Skeletal muscle satellite cell (primary cell): ENCODE results near the gene SLC4A4.

Experiments
- H3K27me3 ChIP-seq: 2 replicates; pipeline ENCODE4 v1.7.0; 2013; ENCODE audit warnings: low read length; ENCODE audit not compliant: control insufficient read depth, insufficient read depth
- H3K36me3 ChIP-seq: 2 replicates; pipeline ENCODE4 v1.7.0; 2013; ENCODE audit warnings: mild to moderate bottlenecking, control low read depth, low read length; ENCODE audit not compliant: insufficient read depth
- H3K4me1 ChIP-seq: 2 replicates; pipeline ENCODE4 v1.7.0; 2013; ENCODE audit warnings: low read length; ENCODE audit not compliant: control insufficient read depth, insufficient read depth
- H3K4me2 ChIP-seq: 2 replicates; pipeline ENCODE4 v1.7.0; 2013; ENCODE audit warnings: mild to moderate bottlenecking, low read length
- H3K4me3 ChIP-seq: 2 replicates; pipeline ENCODE4 v1.7.0; 2013; ENCODE audit warnings: low read length
- H3K9ac ChIP-seq: 2 replicates; pipeline ENCODE4 v1.7.0; 2013; ENCODE audit warnings: mild to moderate bottlenecking, low read depth, low read length, moderate library complexity
- H3K9me3 ChIP-seq: replicated peaks from 2 replicates; pipeline ENCODE4 v1.7.0; 2013; ENCODE audit warnings: mild to moderate bottlenecking, control low read depth, low read length

Gene SLC4A4

DNA sequence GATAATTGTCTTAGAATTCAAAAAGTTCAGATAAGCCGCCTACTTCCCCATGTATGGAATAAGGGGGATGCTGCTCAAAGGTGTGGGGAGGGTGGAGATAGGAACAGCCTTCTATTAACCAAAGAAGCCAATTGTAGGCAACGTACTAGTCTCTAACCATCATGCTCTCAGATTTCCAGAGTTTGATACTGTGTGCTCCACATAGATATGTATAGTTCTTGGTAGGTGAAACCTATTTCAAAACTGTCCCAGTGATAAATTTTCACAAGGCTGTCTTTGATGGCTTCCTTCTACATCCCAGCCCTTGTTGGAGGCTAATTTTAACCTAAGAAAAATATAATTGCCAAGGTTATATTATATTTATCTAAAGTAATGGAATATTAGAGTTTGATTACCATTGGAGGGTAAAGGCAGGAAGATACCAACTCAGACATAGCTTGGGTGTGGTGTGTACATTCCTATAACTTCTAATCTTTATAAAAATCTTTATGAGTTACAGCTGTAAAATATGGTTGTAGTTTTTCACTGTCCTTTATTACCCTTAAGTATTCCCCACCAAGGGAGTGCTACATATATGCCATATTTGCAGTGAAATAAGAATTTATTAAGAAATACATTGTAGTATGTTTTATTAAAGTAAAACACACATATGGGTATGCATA, 87.7 kb downstream of the SLC4A4 start:
- Histone ChIP-seq H3K9ac (no peak overlapping the region), H3K36me3 (no peaks in the 10 kb centered on the region), H3K9me3 (no peaks in the 10 kb centered on the region), H3K4me1 (no peaks in the 10 kb centered on the region), H3K27me3 (no peaks in the 10 kb centered on the region), H3K4me2 (no peak overlapping the region), H3K4me3 (no peak overlapping the region)

DNA sequence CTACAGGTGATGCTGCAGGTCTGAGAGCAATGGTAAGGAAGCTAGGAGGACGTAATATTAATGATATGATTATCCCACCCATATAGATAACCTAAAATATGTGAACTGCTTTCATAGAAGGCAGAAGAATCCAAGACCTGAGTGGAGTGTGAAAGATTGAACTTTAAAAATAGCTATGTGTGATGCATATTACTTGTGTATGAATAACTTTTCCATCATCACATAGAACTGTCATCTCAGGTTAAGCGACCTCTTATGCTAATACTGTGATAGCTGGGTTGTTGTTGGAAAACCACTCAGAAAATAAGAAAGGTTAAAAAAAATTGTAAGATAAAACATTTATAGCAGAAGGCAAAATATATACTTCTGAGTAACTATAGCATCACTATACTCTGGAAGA, 90.3 kb downstream of the SLC4A4 start:
- Histone ChIP-seq H3K4me2 (no peak overlapping the region), H3K9ac (no peak overlapping the region), H3K36me3 (no peaks in the 10 kb centered on the region), H3K9me3 (no peaks in the 10 kb centered on the region), H3K27me3 (no peaks in the 10 kb centered on the region), H3K4me1 (no peaks in the 10 kb centered on the region), H3K4me3 (no peak overlapping the region)

DNA sequence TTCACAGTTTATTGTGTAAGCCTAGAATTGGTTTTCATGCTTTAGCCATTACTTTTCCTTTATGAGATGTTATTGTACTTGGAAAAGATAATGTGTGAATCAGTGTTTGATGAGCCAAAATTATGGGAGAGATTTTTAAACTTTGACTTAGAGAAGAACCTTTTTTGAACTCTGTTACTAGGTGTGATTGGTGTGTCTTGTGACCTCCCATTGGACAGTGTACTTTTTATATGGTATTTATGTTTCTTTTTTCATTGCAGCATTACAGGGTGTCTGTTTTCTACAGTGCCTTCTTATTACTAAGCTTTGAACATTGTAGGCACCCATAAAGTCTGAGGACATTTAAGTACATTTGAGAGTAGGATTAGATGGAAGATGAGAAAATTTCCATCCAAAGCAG, 91.1 kb downstream of the SLC4A4 start:
- H3K9ac ChIP-seq, result no peak overlapping the region
- H3K4me1 ChIP-seq, result no peaks in the 10 kb centered on the region
- no peaks in the 10 kb centered on the region for H3K9me3 ChIP-seq
- H3K4me3 ChIP-seq, result no peak overlapping the region
- H3K4me2 ChIP-seq, result no peak overlapping the region
- H3K27me3 ChIP-seq, result no peaks in the 10 kb centered on the region
- no peaks in the 10 kb centered on the region for H3K36me3 ChIP-seq

DNA sequence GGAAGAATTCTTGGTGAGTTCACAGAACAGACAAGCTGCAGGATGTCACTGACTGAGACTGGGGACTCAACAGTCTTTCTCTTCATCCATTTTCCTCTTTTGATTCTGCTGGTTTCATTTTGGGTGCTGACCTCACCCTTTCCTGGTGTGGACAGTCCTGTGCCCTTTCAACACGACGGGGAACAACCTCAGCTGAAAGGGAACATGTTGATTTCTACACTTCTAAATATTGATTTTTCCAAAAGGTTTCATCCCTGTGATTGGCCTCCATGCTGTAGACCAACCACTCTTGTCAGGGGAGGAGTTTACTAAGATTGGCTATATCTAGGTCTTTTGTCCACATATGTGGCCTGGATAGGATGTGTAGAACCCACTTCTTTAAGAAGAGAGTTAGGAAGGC, 91.8 kb downstream of the SLC4A4 start:
- Histone ChIP-seq H3K4me2 (no peak overlapping the region), H3K9ac (no peak overlapping the region), H3K27me3 (no peaks in the 10 kb centered on the region), H3K4me3 (no peak overlapping the region), H3K9me3 (no peaks in the 10 kb centered on the region), H3K36me3 (no peaks in the 10 kb centered on the region), H3K4me1 (no peaks in the 10 kb centered on the region)

DNA sequence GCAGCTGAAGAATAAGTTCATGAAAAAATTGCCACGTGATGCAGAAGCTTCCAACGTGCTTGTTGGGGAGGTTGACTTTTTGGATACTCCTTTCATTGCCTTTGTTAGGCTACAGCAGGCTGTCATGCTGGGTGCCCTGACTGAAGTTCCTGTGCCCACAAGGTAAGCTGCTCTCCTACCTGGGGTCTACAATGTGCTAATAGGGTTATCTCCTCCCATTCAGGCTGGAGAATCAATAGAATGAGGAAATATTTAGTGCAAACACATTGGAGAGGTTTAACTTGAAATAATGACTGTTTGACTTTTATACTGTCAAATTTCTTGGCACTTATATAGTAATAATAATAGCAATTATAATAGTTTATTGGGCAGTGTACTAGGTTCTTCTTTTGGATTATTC, 101.8 kb downstream of the SLC4A4 start:
- Histone ChIP-seq H3K4me2 (no peak overlapping the region), H3K4me3 (no peak overlapping the region), H3K27me3 (no peaks in the 10 kb centered on the region), H3K9me3 (no peaks in the 10 kb centered on the region), H3K36me3 (no peaks in the 10 kb centered on the region), H3K9ac (no peak overlapping the region), H3K4me1 (no peaks in the 10 kb centered on the region)

DNA sequence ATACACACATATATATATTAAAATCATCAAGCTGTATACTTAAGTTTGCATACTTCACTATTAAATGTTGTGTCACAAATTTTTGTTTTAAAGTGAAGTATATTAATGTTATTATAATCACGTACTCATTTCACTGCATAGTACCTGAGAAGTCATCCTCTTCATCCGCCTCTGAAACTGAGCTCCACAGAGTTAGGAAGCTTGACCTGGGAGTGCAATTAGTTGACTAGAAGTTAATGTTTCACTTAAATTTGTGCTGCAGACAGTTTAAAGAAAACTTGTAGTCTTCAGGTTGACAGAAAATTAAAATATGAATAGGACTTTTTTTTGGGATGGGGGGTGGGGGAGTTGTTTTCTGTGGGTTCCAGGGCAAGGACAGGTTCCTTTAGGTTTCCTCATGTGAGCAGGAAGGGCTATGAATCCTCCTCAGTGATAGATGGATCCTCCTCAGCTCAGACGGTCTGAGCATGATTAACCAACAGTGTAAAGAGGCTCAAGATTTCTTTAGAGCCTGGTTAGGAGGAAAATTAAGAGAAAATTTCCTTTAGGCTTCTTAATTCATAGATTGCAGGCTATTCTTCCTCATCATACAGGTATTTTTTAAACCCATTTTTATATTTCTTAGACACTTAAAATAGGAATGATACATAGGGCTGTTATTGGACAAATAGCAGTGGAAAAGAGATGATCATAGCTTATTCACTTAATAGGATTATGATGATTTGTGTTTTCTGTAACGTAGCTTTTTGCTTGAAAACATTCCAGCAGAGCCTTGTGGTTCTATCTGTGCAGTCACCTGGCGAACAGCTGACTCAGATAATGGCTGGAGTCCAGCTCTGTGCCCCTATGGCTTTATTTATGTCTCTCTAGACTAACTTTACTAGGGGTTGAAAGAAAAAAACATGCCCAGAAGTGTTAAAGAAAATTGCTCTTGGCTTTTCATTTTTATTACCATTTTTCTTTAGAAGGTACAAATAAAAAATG, 102.7 kb downstream of the SLC4A4 start:
- H3K4me1 ChIP-seq, result no peaks in the 10 kb centered on the region
- H3K4me2 ChIP-seq, result no peak overlapping the region
- no peaks in the 10 kb centered on the region for H3K27me3 ChIP-seq
- H3K9ac ChIP-seq, result no peak overlapping the region
- H3K36me3 ChIP-seq, result no peaks in the 10 kb centered on the region
- no peaks in the 10 kb centered on the region for H3K9me3 ChIP-seq
- no peak overlapping the region for H3K4me3 ChIP-seq

DNA sequence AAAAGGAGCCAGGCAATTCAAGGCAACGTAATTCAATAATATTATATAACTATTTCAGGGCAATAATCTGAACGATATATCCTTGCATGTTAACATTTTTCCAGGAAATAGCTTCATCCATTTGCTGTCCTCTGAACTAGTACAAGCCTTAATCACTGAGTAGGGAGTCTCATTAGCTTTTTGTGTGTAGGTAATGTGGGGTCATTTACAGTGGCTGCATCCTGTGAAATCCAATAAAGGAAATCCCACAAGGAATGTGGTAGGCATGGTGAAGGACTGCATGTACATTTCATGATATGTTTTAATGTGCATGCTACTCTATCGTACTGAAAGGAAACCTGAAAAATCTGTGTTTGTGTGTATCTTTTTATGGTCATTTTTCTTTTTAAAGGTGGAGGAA, 103.5 kb downstream of the SLC4A4 start:
- H3K4me2 ChIP-seq, result no peak overlapping the region
- no peaks in the 10 kb centered on the region for H3K4me1 ChIP-seq
- no peaks in the 10 kb centered on the region for H3K27me3 ChIP-seq
- H3K9ac ChIP-seq, result no peak overlapping the region
- no peaks in the 10 kb centered on the region for H3K9me3 ChIP-seq
- H3K36me3 ChIP-seq, result no peaks in the 10 kb centered on the region
- H3K4me3 ChIP-seq, result no peak overlapping the region

DNA sequence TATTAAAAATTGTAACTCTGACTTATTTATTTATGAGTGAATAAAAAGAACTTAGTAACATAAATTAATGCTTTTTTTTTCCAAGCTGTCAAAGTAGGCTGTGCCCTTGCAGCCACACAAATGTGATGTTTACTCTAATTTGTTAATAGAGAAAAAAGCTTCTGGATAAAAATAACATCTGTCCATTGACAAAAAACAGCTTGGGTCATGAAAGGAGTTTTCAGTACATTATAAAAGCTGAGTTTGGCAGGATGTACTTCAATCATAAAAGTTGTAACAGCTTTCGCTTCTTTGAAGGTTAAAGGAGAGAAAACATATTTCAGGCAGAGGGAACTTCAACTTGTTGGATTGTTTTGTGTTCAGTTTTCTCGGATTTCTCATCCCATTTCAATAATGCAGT, 105.6 kb downstream of the SLC4A4 start:
- Histone ChIP-seq H3K36me3 (no peaks in the 10 kb centered on the region), H3K4me1 (no peaks in the 10 kb centered on the region), H3K27me3 (no peaks in the 10 kb centered on the region), H3K9me3 (no peaks in the 10 kb centered on the region), H3K4me2 (no peak overlapping the region), H3K4me3 (no peak overlapping the region), H3K9ac (no peak overlapping the region)

DNA sequence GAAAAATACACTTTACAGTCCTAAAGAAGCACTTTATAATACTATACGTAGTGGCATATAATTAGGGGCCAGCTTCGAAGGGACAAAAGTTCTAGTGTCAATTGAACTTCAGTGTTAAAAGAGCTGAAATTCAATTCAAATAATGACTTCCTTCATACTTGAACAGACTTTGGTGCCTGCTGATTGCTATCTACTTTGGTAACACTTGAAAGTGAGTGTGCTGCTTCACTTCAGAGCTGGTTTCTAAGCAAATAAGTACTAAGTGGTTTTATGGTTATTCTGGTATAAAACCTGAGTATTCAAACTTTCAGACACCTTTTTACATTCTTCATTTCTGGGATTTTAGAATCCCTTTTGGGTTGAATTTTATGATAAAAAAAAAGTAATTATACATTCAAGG, 107.0 kb downstream of the SLC4A4 start:
- no peaks in the 10 kb centered on the region for H3K9me3 ChIP-seq
- no peaks in the 10 kb centered on the region for H3K4me1 ChIP-seq
- no peak overlapping the region for H3K4me3 ChIP-seq
- H3K36me3 ChIP-seq, result no peaks in the 10 kb centered on the region
- H3K27me3 ChIP-seq, result no peaks in the 10 kb centered on the region
- no peak overlapping the region for H3K9ac ChIP-seq
- H3K4me2 ChIP-seq, result no peak overlapping the region

DNA sequence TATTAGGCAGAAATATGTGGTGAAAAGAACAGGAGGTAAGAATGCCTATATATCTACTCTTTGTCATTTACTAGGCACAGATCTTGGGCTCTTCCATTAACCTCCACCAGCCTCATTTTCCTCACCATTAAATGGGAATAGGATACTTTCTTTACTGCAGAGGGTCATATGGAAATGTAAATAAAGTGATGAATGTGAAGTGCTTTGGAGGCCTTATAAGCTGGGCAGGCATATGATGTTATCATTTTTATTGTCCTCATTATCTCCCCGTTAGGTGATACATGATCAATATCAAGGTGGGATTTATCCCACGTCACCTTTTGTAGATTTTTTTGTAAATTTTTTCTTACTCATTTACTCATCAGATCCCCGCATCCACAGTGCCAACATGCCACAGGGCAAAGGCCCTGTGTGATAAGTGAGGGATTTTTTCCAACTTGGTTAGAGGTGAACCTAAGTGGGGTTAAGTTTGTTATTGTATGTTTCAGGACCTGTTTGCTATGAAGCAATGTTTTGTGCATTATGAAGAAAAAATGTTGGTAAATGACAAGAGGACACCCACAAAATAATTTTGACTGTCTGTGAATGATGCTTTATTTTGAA, 107.8 kb downstream of the SLC4A4 start:
- H3K4me1 ChIP-seq, result no peaks in the 10 kb centered on the region
- no peaks in the 10 kb centered on the region for H3K9me3 ChIP-seq
- H3K9ac ChIP-seq, result no peak overlapping the region
- H3K4me3 ChIP-seq, result no peak overlapping the region
- no peaks in the 10 kb centered on the region for H3K27me3 ChIP-seq
- H3K4me2 ChIP-seq, result no peak overlapping the region
- H3K36me3 ChIP-seq, result no peaks in the 10 kb centered on the region

DNA sequence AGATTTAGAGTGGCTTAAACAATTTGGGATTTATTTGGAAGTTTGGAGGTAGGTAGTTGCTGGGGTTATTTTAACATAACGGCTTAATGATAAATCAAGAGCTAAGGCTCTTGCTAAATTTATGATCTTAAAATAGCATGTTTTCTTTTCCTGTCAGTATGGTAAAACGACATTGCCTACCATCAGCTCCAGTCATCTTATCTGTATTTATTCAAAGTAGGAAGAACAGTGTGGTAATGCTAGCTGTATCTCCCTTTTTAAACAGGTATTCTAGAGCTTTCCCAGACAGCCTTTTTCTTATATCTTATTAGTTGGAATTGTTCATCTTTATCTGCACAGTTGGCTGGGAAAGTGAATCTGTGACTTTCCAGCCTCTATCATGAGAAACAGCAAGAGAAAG, 110.2 kb downstream of the SLC4A4 start:
- Histone ChIP-seq H3K9me3 (no peaks in the 10 kb centered on the region), H3K4me3 (no peak overlapping the region), H3K27me3 (no peaks in the 10 kb centered on the region), H3K4me1 (no peaks in the 10 kb centered on the region), H3K4me2 (no peak overlapping the region), H3K36me3 (no peaks in the 10 kb centered on the region), H3K9ac (no peak overlapping the region)
